ENCODE measurements around the gene RALGAPA2. TPM values are rescaled to one million over a fixed set of nuclear protein-coding genes. Genes with fewer than 3 reads are reported as not detected.

The RALGAPA2 gene
- total and polyA plus RNA-seq, 9 donors = 8.4 to 31.7 (median 19.9) TPM

DNA sequence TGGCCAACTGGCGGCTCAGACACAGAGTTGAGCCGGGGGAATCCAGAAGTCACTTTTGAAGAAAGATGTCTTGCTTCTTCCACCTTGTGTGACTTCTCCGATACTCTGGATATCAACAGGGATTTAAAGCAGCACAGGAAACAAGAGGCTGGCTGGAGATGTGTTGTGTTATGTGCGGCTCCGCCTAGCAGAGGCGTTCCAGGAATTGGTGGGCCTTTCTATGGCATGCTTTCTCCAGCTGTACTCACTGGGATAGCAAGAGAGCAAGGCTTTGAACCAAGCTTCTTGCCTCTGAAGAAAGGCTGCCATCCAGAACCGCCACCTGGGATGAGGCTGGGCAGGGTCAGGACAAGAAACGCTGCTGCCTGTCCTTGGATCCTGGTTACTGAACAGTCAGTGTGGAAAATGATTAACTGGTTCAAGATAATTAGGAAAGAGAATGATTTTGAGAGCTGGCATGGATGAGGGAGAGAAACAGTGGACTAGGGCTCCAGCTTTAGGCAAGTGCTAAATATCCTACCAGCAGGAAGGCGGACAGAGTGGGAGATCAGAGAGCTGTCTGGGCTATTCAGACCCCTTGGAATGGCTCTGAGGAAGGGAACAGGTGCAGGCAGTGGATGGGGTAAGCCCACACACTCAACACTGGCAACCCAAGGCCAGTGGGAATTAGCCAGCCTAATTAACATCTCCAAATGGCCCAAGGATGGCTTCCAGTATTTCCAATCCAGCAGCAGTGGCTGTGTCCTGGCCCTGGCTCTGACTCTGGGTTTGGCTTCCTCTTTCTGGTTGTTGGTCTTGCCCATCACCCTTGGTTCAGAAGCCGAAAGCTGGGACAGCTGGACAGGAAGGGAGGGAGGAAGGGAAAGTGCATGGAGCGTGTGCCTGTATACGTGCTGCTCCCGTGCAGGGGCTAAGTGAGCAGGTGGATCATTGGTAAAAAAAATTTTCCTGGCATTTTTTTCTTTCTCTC is 312.6 kb downstream of the RALGAPA2 start:
- WGBS, 3 donors = 91 to 93% (median 92%) methylated on average over 13 of the region's 13 CpGs
- intact Hi-C loops (cut with DNase I) = loop anchor here in 1 of 4 donors (10.0 kb wide), 1 partner anchor 65 kb away; no protein-coding TSS in a partner anchor
- no peak for DNase-seq
- Histone ChIP-seq H3K36me3 (no peaks in the 10 kb centered on the region), H3K9me3 (no peaks in the 10 kb centered on the region), H3K27ac (no peak overlapping the region), H3K4me3 (no peak overlapping the region), H3K27me3 (no peaks in the 10 kb centered on the region), H3K4me1 (ENCODE audit: insufficient read depth) (no peaks in the 10 kb centered on the region)
- TF ChIP-seq CTCF (IDR thresholded peaks at IDR 0.05) = no peak
- no peak for TF ChIP-seq POLR2A (IDR thresholded peaks at IDR 0.05)
- TF ChIP-seq EP300 (IDR thresholded peaks at IDR 0.05) = no peak

DNA sequence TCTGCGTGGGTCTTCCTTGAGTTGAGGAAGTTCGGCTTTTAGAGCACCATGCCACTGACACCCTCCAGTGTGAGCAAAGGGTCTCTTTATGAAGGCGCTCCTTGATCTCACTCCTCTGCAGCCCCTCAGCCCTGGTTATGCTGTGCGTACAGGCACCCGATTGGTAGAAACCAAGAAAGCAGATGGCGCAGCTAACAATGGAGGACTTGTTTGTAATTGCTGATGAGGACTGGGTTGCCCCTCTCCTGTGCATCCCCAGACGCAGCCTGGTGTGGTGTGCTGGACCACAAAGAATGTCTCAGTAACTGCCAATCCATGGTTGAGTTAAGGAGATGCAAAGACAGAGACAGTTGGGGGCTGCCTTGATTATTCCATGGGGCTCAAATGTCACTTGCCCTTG is 314.3 kb downstream of the RALGAPA2 start:
- intact Hi-C loops (cut with DNase I) = no loop called here
- no peaks in the 10 kb centered on the region for H3K36me3 ChIP-seq
- WGBS, 3 donors = 97 to 98% (median 97%) methylated on average over 7 of the region's 7 CpGs

DNA sequence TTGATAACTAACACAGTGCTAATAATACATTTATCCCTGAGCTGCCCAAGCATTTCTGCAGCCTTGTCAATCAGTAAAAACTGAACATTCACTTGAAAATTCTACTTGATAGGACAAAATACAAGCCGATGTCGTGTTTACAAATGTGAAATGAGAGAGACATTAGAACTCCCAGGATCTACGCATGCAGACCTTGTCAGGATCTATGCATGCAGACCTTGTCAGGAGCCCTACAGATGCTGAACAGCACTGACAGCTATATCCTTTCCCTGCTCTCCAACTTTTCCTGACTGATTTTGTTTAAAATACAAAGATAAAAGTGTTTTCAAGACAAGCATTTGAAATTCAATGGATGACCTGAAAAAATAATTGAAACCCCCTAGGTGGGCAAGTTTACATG is 315.6 kb downstream of the RALGAPA2 start:
- Histone ChIP-seq H3K4me1 (ENCODE audit: insufficient read depth) (no peaks in the 10 kb centered on the region), H3K27ac (no peak overlapping the region), H3K27me3 (no peaks in the 10 kb centered on the region), H3K4me3 (no peak overlapping the region), H3K9me3 (no peaks in the 10 kb centered on the region), H3K36me3 (no peaks in the 10 kb centered on the region)
- DNase-seq = no peak
- TF ChIP-seq EP300 (IDR thresholded peaks at IDR 0.05) (no peak), POLR2A (IDR thresholded peaks at IDR 0.05) (no peak)
- intact Hi-C loops (cut with DNase I) = no loop called here
- WGBS, 3 donors = 96 to 99% (median 96%) methylated on average over 3 of the region's 3 CpGs

More for the DNA sequence above, 314.3 kb downstream of the RALGAPA2 start:
- Histone ChIP-seq H3K4me3 (no peak overlapping the region), H3K27ac (no peak overlapping the region), H3K4me1 (ENCODE audit: insufficient read depth) (no peaks in the 10 kb centered on the region), H3K27me3 (no peaks in the 10 kb centered on the region), H3K9me3 (no peaks in the 10 kb centered on the region)
- TF ChIP-seq POLR2A (IDR thresholded peaks at IDR 0.05) (no peak), CTCF (IDR thresholded peaks at IDR 0.05) (no peak), EP300 (IDR thresholded peaks at IDR 0.05) (no peak)
- no peak for DNase-seq

- no peak for TF ChIP-seq CTCF (IDR thresholded peaks at IDR 0.05)
- no peak for TF ChIP-seq POLR2A (IDR thresholded peaks at IDR 0.05)
- no peak for TF ChIP-seq EP300 (IDR thresholded peaks at IDR 0.05)
- H3K4me3 ChIP-seq = no peak overlapping the region
- intact Hi-C loops (cut with DNase I) = no loop called here
- no peaks in the 10 kb centered on the region for H3K4me1 ChIP-seq (ENCODE audit: insufficient read depth)
- no peaks in the 10 kb centered on the region for H3K27me3 ChIP-seq
- H3K27ac ChIP-seq = no peak overlapping the region
- no peak for DNase-seq
- WGBS, 3 donors = 90 to 93% (median 91%) methylated on average over 29 of the region's 29 CpGs
- H3K36me3 ChIP-seq = no peaks in the 10 kb centered on the region
- H3K9me3 ChIP-seq = no peaks in the 10 kb centered on the region
Observed at GRCh38 chr20:20395903-20396568, 316.4 kb downstream of the RALGAPA2 start.

Measured in ovary (tissue), 9 donors.